HuH-7.5 (cell line): Measurements from ENCODE around the gene CFAP100.

Source experiments
- DNase-seq: peaks from one replicate; pipeline ENCODE4 v3.0.0; 2011; ENCODE audit warnings: low spot score

CFAP100 gene

GRCh38 chr3:126402178-126402577 is 7.5 kb downstream of the CFAP100 start:
- DNase-seq, result no peak

DNA sequence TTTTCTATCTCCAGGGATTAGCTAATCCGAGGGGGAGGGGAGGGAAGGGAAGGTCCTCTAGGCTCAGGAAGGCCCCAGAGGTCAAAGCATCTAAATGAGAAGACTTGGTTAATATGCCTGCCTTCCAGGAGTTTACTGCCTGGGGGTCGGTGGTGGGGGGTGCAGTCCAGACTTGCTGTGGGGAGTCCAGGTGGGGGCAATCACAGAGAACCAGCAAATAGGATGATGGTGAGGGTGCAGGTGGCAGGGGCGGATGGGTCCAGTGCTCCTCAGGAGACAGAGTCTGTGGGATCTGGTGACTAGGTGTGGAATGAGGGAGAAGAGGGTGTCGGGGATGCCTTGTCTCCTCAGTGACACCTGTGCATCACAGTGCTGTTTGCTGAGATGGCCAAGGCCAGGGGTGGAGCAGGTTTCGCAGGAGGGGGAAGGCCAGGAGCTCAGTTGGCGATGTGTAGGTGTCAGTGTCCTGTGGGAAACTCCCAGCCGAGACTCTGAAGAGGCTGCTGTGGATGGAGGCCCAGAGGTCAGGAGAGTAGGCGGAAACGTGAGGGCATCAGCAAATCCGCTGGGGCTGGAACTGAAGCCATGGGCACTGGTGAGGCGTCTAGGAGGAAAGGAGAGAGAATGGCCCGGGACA is 8.1 kb downstream of the CFAP100 start:
- no peak for DNase-seq

GRCh38 chr3:126406389-126407296 is 11.9 kb downstream of the CFAP100 start:
- no peak for DNase-seq

DNA sequence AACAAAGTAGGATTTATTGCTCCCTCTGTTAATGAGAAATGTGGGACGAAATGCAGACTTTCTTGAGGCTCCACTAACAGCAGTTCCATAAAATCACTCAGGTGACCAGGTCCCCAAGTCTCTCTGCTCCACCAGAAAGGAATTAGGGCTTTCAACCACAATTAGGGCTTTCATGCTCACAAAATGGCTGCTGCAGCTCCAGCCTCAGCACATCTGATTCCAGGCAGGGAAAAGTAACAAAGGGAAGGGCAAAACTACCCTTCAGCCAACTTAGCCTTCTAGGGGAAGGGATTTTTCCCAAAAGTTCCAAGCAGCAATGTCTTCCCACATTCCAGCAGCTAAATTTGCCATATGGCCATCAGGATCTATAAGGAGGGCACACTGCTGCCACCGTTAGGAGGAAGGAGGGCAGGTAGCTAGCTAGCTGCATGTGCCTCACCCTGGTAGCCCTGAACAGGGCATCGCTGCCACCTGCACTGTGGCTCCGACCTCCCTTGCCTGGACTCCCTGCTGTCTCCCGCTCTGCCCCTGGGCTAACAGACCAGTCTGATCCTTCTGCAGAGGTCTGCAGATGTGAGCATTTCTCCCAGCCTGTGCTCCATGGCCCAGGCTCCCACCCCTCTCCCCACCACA is 12.8 kb downstream of the CFAP100 start:
- no peak for DNase-seq

DNA sequence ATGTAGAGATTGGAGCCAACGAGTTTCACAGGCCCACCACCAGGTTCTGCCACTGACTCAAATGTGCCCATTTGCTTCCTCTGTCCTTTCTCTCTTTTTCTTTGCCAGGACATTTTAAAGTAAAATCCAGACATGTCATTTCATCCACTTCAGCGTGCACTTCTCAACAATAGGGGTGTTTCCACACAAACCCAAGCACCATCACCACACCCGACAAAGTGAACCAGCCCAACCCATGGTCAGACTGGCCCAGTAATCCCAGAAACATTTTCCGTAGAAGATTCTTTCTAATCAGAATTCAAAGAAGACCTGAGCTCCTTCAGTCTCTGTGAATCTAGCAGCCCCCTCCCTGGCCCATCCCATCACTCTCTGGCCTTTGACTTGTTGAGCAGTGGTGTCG is 13.4 kb downstream of the CFAP100 start:
- DNase-seq, result no peak

DNA sequence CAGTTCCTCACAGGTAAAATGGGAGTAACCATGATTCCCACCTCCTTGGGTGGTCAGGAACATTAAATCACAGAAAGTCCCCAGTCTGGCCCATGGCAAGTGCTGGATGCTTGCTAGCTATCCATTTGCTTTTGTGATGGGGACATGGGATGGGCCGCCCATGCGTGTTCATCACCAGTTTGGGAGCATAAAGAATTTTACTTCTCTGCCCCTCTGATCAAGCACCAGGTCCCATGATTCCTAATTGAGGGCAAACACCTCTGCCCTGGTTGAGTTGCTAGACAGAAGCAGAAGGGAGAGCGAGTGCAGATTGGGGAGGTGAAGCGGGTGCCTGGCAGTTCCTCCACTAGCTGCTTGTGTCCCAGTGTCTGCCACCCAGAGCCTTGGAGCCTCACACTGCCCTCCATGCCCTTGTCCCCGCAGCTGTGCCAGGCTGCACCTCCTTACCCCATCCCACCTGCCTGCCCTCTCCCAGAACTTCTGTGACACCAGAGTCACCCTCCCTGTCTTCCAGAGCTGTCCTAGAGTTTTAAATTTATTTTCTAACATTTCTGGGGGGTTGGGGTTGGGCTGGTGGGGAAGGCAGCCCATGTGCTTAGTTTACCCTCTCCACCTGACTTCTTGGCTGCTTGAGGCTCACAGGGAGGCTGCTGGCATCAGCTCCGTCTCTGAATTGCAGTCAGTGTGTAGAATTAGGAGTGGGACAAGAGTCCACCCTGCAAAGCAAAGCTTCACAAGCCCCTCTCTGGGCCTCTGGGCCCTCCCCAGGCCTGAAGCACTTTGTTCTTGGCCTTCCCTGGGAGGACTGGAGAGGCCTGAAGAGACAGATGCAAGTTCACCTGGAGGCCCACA is 18.4 kb downstream of the CFAP100 start:
- DNase-seq, result no peak

DNA sequence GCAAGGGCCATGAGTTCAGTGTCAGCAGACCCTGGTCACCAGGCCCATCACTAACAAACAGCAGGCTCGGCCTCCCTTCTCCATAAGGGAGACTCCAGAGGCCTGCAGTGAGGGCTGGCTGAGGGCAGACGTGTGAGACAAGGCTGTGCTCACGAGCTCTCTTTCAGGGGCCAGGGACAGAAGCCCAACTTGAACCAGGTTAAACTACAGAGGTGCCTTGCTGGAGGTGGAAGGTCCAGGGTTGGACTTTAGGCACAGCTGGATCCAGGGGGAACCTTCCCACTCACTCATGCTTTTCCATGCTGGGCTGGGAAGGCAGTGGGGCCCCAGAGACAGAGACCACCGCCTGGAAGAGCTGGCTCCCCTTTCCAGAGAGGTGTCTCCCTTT is 19.0 kb downstream of the CFAP100 start:
- no peak for DNase-seq

DNA sequence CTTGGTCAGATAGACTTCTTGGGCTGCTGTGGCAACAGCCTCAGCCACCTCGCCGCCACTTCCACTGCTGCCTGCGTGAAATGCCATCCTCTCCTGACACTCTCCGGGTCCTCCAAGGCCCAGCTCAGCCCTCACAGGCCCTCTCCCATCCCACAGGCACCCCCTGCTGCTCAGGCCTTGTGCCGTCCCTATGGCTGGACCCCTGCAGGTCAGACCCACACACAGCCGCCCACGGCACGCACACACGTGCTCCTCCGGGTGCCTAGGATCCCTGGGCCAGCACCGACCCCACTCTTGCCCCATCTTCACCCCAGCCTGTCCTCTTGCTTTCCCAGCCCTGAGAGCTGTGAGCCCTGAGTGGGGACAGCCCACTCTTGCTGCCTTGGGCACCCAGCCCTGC is 19.7 kb downstream of the CFAP100 start:
- no peak for DNase-seq

GRCh38 chr3:126414961-126415660 is 20.4 kb downstream of the CFAP100 start:
- DNase-seq, result no peak

DNA sequence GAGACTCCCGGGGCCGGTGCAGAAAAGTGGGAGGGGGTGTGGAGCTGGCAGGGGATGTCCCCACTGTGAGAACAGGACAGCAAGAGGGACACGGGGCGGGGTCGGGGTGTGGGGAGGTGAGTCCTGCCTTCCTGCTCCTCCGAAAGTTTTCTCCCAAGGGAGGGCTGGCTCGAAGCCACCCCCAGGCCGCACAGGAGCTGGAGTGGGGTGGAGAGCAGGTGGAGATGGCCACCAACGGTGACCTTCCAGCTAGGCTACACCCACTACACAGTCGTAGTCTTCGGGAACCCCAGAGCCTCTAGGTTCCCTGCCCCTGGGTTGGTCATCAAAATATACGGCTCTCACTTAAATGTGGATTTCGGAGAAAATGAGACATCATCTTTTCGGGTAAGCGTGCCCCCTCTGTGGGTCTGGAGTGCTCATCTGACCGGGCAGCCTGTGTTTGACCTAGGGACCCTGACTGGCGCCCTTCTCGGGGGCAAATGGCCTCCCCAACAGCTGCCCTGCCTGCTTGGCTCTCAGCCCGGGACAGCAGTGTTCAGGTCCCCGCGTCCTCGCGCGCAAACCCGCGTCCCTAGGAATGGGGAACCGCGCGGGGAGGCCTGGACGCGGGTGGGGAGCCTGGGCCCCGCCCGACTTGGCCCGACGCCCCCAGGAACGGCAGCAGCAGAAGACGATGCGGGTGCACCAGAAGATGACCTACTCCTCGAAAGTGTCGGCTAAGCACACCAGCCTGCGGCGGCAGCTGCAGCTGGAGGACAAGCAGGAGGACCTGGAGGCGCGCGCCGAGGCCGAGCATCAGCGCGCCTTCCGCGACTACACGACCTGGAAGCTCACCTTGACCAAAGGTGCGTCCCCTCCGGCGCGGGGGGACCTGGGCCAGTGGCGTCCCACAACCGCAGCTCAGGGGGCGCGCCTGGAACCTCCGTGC is 21.2 kb downstream of the CFAP100 start:
- no peak for DNase-seq

DNA sequence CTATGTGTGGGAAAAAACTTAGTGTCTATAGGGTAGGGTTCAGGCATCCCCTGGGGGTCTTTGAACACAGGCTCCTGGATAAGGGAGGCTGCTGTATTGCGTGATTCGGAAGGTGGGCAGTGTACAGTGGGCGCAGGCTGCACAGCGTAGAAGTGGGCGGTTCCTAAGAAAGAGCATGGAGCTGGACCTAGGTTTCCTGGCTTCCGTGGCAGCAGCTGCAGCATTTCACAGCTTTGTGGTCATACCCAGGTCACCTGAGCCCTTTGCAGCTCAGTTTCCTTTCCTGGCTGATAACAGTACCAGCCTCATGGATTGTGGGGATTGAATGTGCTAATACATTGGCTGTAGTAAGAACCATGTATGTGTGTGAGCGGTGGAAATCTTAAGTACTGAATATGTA is 22.2 kb downstream of the CFAP100 start:
- DNase-seq, result no peak

GRCh38 chr3:126417515-126417914 is 22.8 kb downstream of the CFAP100 start:
- no peak for DNase-seq

GRCh38 chr3:126417981-126418530 is 23.3 kb downstream of the CFAP100 start:
- DNase-seq, result no peak

DNA sequence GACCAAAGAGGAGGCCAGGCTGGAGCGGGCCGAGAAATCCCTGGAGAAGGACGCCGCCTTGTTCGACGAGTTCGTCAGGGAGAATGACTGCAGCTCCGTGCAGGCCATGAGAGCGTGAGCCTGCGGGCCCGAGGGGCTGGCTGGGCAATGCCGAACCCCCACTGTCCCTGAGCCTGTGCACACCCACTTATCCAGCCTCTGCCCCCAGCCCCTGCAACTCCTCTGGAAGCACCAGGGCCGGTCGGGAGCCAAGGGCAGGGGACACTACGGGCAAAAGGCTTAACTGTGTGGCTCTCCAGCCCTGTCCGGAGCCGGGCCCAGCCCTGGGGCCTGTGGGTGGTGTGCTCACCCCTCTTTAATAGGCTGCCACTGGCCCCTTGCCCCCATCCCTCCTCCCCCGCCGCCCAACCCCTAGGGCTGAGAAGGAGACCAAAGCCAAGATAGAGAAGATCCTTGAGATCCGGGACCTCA is 24.0 kb downstream of the CFAP100 start:
- no peak for DNase-seq

DNA sequence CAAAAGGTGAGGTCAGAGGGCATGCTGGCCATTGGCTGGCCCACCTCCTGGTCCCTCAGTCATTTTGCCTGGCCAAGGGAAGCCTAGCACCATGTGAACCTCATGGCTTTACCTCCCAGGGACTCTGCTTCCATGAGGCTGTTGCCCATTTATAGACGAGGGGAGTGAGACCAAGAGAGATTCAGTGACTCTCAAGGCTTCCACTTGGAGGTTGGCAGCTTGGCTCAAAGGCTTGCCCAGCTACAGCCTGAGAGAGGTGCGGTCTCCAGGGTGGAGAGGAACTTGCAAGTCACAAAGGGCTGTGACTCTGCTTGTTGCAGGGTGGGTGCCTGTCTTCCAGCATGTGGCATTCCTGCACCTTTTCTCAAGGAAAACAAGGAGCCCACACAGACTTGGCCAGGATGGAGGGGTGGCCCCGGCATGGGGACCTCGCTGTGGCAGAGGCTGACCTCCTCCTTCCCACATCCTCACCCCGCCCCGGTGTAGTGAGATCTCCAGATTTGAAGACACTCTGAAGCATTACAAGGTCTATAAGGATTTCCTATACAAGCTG is 24.5 kb downstream of the CFAP100 start:
- DNase-seq, result no peak

- no peak for DNase-seq
Observed at GRCh38 chr3:126419886-126420786, 25.4 kb downstream of the CFAP100 start.

- no peak for DNase-seq
Observed at GRCh38 chr3:126421573-126422119, 26.9 kb downstream of the CFAP100 start.

- no peak for DNase-seq
Observed at GRCh38 chr3:126422121-126422520, 27.4 kb downstream of the CFAP100 start.
